ENCODE measurements around the gene CDC42EP5.

The CDC42EP5 gene

DNA sequence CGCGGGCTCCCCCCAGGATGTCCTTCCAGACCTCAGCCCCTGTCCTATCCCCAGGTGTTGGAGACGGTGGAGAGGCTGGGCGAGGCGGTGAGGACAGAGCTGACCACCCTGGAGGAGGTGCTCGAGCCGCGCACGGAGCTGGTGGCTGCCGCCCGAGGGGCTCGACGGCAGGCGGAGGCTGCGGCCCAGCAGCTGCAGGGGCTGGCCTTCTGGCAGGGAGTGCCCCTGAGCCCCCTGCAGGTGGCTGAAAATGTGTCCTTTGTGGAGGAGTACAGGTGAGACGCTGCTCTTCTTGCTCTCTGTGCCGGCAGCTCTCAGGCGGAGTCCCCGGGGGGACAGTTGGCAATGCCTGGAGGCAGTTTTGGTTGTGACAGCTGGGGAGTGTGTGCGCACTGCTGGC is 51.0 kb downstream of the CDC42EP5 start:
- H3K36me3 ChIP-seq (ENCODE audit: insufficient read depth) = no peaks in the 10 kb centered on the region
- H2AFZ ChIP-seq (ENCODE audit: low read depth) = no peak overlapping the region
- H3K4me1 ChIP-seq (ENCODE audit: low read depth, poor library complexity, severe bottlenecking) = no peaks in the 10 kb centered on the region
- TF ChIP-seq, protein P1, sequence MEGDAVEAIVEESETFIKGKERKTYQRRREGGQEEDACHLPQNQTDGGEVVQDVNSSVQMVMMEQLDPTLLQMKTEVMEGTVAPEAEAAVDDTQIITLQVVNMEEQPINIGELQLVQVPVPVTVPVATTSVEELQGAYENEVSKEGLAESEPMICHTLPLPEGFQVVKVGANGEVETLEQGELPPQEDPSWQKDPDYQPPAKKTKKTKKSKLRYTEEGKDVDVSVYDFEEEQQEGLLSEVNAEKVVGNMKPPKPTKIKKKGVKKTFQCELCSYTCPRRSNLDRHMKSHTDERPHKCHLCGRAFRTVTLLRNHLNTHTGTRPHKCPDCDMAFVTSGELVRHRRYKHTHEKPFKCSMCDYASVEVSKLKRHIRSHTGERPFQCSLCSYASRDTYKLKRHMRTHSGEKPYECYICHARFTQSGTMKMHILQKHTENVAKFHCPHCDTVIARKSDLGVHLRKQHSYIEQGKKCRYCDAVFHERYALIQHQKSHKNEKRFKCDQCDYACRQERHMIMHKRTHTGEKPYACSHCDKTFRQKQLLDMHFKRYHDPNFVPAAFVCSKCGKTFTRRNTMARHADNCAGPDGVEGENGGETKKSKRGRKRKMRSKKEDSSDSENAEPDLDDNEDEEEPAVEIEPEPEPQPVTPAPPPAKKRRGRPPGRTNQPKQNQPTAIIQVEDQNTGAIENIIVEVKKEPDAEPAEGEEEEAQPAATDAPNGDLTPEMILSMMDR (conservative IDR thresholded peaks at IDR 0.05; ENCODE audit: low read depth, low read length) = no peak
- H3K79me2 ChIP-seq (ENCODE audit: insufficient read depth, low read depth) = no peaks in the 10 kb centered on the region
- no peak overlapping the region for H3K4me2 ChIP-seq
- H3K27me3 ChIP-seq (ENCODE audit: insufficient read depth, low read depth) = peaks cover 38% of the 10 kb centered on the region
- H3K9ac ChIP-seq = no peak overlapping the region
- no peak overlapping the region for H3K27ac ChIP-seq
- H4K20me1 ChIP-seq (ENCODE audit: insufficient read depth) = no peaks in the 10 kb centered on the region
- H3K4me3 ChIP-seq (IDR thresholded peaks at IDR 0.05; ENCODE audit: insufficient read depth, low read depth, low read length) = no peak overlapping the region

DNA sequence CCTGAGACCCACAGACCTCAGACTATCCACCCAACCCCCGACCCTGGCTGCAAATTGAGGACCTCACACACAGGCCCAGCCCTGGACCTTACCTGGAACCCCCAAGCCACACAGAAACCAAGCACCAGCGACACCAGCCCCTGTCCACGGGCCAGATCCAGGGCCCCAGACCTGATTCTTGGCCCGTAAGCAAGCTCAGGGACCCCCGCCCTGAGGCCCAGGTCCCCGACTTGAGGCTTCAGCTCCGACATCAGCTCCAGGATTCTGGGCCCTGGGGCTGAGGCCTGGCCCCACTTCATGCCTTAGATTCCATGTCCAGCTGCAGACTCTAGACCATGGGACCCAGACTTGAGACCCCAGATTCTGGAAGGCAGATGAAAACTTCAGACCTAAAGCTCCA is 51.6 kb downstream of the CDC42EP5 start:
- Histone ChIP-seq H4K20me1 (ENCODE audit: insufficient read depth) (no peaks in the 10 kb centered on the region), H3K4me1 (ENCODE audit: low read depth, poor library complexity, severe bottlenecking) (no peaks in the 10 kb centered on the region), H2AFZ (ENCODE audit: low read depth) (no peak overlapping the region), H3K27me3 (ENCODE audit: insufficient read depth, low read depth) (peaks cover 38% of the 10 kb centered on the region), H3K36me3 (ENCODE audit: insufficient read depth) (no peaks in the 10 kb centered on the region), H3K79me2 (ENCODE audit: insufficient read depth, low read depth) (no peaks in the 10 kb centered on the region), H3K9ac (no peak overlapping the region), H3K27ac (no peak overlapping the region), H3K4me2 (no peak overlapping the region), H3K4me3 (IDR thresholded peaks at IDR 0.05; ENCODE audit: insufficient read depth, low read depth, low read length) (no peak overlapping the region)
- TF ChIP-seq, protein P1 (conservative IDR thresholded peaks at IDR 0.05; ENCODE audit: low read depth, low read length) = no peak

DNA sequence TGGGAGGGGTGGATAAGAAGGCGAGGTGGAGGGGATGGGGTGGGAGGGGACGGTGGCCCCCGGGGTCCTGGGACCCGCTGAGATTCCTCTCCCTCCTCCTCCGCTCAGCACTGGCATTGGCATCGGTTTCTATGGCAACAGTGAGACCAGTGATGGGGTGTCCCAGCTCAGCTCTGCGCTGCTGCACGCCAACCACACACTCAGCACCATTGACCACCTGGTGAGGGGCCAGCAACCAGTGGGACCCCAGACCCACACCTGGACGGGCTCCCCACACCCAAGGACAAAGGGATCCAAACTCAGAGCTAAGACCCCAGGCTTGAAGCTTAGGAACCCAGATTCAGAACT is 52.0 kb downstream of the CDC42EP5 start:
- Histone ChIP-seq H3K79me2 (ENCODE audit: insufficient read depth, low read depth) (no peaks in the 10 kb centered on the region), H3K27ac (no peak overlapping the region), H2AFZ (ENCODE audit: low read depth) (no peak overlapping the region), H3K4me3 (IDR thresholded peaks at IDR 0.05; ENCODE audit: insufficient read depth, low read depth, low read length) (no peak overlapping the region), H3K36me3 (ENCODE audit: insufficient read depth) (no peaks in the 10 kb centered on the region), H3K27me3 (ENCODE audit: insufficient read depth, low read depth) (peaks cover 36% of the 10 kb centered on the region), H3K9ac (no peak overlapping the region), H3K4me2 (no peak overlapping the region), H4K20me1 (ENCODE audit: insufficient read depth) (no peaks in the 10 kb centered on the region), H3K4me1 (ENCODE audit: low read depth, poor library complexity, severe bottlenecking) (no peaks in the 10 kb centered on the region)
- TF ChIP-seq, protein P1 (conservative IDR thresholded peaks at IDR 0.05; ENCODE audit: low read depth, low read length) = no peak

DNA sequence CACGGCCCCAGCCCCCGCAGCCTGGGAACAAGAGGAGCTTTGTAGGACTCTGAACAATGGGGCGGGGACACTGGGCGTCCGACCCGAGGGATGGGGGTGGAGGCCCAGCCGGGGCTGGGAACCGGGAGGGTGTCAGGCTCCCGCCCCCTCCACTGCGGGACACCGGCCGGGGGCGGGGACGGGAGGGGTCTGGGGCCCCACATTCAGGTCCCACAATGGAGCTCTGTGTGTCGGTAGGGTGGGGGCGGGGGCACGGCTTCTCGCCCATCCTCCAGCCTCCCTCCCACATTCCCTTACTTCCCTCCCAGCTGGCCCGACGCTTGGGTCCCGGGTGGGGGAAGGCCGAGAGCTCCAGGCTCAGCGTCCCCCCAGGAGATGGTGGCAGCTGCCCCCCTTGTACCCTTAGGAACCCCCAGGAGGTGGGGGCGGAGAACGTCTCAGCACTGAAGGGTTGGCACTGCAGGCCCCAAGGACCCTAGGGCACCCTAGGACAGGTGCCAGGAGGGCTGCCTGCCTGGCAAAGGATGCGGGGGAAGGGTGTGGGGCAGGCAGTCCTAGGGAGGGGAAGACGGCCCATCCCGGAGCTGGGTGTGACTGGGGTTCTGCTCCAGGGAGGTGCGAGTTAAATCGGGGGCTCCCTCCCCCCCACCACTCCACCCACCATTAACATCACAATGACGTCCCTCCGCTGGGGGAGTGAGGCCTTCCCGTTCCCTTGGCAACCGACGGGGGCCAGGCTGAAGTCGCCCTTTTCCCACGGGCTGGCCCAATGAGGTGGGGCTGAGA is 52.5 kb downstream of the CDC42EP5 start:
- no peaks in the 10 kb centered on the region for H3K4me1 ChIP-seq (ENCODE audit: low read depth, poor library complexity, severe bottlenecking)

More for the DNA sequence above, 52.5 kb downstream of the CDC42EP5 start:
- Histone ChIP-seq H3K27me3 (ENCODE audit: insufficient read depth, low read depth) (peaks cover 32% of the 10 kb centered on the region), H3K9ac (no peak overlapping the region), H2AFZ (ENCODE audit: low read depth) (no peak overlapping the region), H4K20me1 (ENCODE audit: insufficient read depth) (no peaks in the 10 kb centered on the region), H3K4me2 (no peak overlapping the region), H3K27ac (no peak overlapping the region), H3K79me2 (ENCODE audit: insufficient read depth, low read depth) (no peaks in the 10 kb centered on the region), H3K4me3 (IDR thresholded peaks at IDR 0.05; ENCODE audit: insufficient read depth, low read depth, low read length) (no peak overlapping the region), H3K36me3 (ENCODE audit: insufficient read depth) (no peaks in the 10 kb centered on the region)
- TF ChIP-seq, protein P1 (conservative IDR thresholded peaks at IDR 0.05; ENCODE audit: low read depth, low read length) = no peak
